Stomach smooth muscle (tissue), 2 donors: ENCODE results near the gene TEN1.
A peak's percentile ranks its signal among the peaks of the same experiment; 100 is the strongest.
"Not testable (repeated sequence)": the region's sequence is repeated elsewhere in the genome, so short reads cannot be mapped to it uniquely, and the experiment has no call there.

Experiments used
- H3K27ac ChIP-seq: one replicate; pipeline ENCODE4 v1.7.0; 2013; ENCODE audit warnings: mild to moderate bottlenecking, low read length, inconsistent platforms
- H3K27me3 ChIP-seq, 2 donors: one replicate each; pipeline ENCODE4 v1.7.0; 2013; ENCODE audit warnings: low read length in 2 of 2; ENCODE audit not compliant: insufficient read depth in 2 of 2, control insufficient read depth in 1 of 2
- H3K36me3 ChIP-seq, 2 donors: one replicate each; pipeline ENCODE4 v1.7.0; 2013; ENCODE audit warnings: low read length in 2 of 2; ENCODE audit not compliant: control insufficient read depth in 2 of 2, insufficient read depth in 2 of 2
- H3K4me1 ChIP-seq: one replicate; pipeline ENCODE4 v1.7.0; 2013; ENCODE audit warnings: low read length; ENCODE audit not compliant: control insufficient read depth, insufficient read depth
- H3K4me3 ChIP-seq, 2 donors: one replicate each; pipeline ENCODE4 v1.7.0; 2013; ENCODE audit warnings: low read length in 2 of 2
- H3K9ac ChIP-seq, 2 donors: one replicate each; pipeline ENCODE4 v1.7.0; 2013; ENCODE audit warnings: low read length in 2 of 2, mild to moderate bottlenecking in 1 of 2
- H3K9me3 ChIP-seq, 2 donors: one replicate each; pipeline ENCODE4 v1.7.0; 2013; ENCODE audit warnings: low read length in 2 of 2; ENCODE audit not compliant: control insufficient read depth in 2 of 2
- donor health status: healthy.
- donor health status: Pancreatic carcinoma.

TEN1 gene

DNA sequence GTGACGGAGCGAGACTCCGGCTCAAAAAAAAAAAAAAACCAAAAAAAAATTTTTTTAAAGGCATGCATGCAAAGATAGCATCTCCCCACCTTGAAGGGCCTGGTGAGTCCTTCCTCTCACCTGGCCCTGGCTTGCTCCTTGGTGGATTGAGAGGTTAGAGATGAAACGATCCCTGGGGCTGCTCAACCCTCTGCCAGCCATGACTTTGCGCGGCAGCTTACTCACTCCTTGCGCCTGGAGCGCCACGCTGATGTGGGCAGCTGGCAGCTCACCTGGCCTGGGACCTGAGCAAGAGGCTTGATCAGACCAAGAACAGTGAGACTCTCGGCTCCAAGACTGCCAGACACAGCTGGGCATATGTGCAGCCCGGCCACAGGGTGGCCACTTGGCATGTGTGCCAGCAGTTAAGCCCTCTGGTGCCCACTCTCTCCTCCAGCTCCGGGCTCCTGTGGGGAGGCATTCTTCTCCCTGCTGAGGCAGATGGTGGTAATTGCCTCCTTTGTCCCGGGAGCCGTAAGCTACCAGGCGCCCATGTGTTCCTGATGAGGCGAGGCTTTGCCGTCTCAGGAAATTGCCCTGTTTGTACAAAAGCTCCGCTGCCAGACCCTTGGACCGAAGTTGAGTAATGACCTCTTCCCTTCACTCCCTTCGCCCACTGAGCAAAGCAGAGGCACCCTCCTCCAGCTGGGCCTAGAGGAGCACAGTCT lies 53.2 kb downstream of the TEN1 start:
- no peaks in the 10 kb centered on the region for H3K9me3 ChIP-seq

DNA sequence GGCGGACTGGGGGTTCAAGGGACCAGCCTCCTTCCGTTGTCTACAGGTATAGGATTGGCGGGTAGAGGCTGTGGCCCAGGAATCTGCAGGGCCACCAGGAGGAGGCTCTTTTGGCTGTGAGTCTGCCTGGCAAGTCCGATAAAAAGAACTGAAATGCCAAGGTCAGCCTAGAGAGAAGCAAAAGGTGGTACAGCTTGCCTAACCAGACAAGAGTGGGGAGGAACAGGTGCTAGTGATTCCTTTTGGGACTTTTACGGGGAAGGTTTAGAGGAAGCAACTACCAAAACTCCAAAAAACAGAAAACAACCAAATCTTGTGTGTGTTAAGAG lies 53.7 kb downstream of the TEN1 start:
- no peak overlapping the region for H3K27ac ChIP-seq
- no peaks in the 10 kb centered on the region for H3K27me3 ChIP-seq
- no peak overlapping the region for H3K4me3 ChIP-seq
- H3K36me3 ChIP-seq = no peaks in the 10 kb centered on the region
- H3K4me1 ChIP-seq = peaks cover 31% of the 10 kb centered on the region
- no peak overlapping the region for H3K9ac ChIP-seq
- no peaks in the 10 kb centered on the region for H3K9me3 ChIP-seq

More for the DNA sequence above, 53.2 kb downstream of the TEN1 start:
- no peak overlapping the region for H3K9ac ChIP-seq
- H3K27me3 ChIP-seq = no peaks in the 10 kb centered on the region
- H3K4me1 ChIP-seq = peaks cover 27% of the 10 kb centered on the region
- no peaks in the 10 kb centered on the region for H3K36me3 ChIP-seq
- no peak overlapping the region for H3K4me3 ChIP-seq
- H3K27ac ChIP-seq = no peak overlapping the region

DNA sequence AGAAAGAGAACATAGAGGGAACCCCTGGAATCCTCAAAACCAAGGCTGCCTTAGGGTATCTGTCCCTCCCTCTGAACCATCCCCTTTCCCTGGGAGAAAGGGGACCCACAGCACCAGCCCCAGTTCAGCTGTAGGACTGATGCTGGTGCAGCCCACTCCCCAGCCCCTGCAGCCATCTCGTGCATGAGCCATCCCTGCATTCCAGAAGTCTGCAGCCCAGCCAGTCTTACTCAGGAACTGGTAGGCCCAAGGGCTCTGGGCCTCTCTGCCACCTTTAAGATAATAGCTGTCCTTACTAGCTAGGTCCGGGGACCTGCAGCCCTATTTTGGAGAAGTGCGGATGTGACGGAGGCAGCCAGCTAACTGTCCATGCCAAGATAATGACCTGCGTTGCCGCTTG lies 54.1 kb downstream of the TEN1 start:
- peaks cover 35% of the 10 kb centered on the region for H3K4me1 ChIP-seq
- H3K27ac ChIP-seq = peak overlapping the region; percentile 53
- H3K9ac ChIP-seq = no peak overlapping the region
- no peaks in the 10 kb centered on the region for H3K27me3 ChIP-seq
- H3K36me3 ChIP-seq = no peaks in the 10 kb centered on the region
- H3K4me3 ChIP-seq = no peak overlapping the region
- H3K9me3 ChIP-seq = no peaks in the 10 kb centered on the region

DNA sequence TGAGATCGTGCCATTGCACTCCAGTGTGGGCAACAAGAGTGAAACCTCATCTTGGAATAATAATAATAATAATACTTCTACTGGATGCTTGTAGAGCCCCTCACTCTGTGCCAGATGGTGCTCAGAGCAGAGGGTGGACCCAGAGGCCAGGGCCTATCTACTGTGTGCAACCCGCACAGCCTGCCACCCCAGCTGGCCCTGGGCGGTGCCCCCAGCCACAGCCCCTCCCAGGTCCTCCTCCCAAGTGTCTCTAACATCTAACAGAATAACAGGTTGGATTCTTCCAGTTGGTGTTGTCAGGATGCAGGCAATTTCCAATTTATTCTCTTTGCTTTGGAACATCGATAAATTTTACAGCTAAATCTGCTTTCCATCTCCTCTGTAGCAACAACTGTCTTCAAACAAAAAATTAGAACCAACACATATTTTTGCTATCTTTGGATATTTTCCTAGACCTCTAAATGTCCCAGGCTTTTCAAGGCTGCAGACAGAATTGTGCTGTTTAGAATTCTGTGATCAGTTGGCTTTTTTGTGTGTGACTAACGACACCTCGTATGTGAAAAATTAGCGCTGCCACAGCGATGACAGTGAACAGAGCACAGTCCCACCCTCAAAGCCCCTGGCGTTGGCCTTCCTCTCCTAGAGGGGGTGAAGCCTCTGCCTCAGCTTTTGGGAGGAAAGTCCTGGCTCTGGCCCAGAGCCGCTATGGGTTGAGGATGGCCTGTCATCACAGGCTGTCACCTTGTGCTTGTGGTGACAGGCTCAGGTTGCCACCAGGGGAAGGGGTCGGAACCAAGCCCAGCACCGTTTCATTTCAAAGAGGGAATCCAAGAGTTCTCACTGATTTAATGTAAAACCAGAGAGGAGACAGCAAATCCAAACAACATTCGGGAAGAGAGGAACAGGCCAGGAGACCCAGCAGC lies 55.6 kb downstream of the TEN1 start:
- Histone ChIP-seq H3K4me1 (peaks cover 45% of the 10 kb centered on the region), H3K9me3 (no peaks in the 10 kb centered on the region), H3K4me3 (no peak overlapping the region), H3K36me3 (peaks cover 0 to 5% of the 10 kb centered on the region in 2 donors), H3K27ac (peak overlapping the region; percentile 69), H3K27me3 (no peaks in the 10 kb centered on the region), H3K9ac (peak overlapping the region in 1 of 2 donors; percentile 49)

DNA sequence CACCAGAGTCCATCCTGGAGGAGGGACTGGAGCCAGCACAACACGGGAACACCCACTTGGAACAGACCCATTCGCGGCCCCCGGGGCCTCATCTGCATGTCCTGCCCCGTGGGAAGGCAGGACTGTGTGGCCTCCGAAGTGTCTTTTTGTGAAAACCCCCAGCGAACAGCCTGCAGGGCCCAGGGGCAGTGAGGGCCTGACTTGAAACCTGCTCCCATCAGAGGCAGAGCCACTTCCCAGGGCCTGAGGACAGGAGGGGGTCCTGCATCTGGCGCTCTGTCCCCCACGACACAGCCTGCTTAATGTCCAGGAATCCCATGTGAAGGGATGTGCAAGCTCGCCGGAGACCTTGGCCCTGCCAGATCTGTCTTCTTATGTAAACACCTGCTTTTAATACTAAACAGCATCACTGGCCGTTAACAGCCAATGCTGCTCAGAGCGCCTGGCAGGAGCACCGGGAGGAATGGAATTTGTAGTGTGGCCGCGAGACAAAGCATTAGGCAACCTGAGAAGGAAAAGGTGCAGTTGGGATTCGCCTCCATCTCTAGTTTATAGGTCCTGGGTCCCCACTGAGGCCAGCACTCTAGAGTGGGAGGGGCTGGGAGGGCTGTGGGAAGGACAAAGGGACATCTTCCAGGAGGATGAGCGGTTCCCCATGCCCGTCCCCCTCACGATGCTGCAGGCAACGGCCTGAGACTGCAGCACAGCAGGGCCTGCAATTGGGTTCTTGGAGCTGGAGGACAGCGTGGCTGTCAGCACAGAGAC lies 57.6 kb downstream of the TEN1 start:
- Histone ChIP-seq H3K27ac (peak overlapping the region; percentile 80), H3K4me1 (peaks cover 45% of the 10 kb centered on the region), H3K9me3 (no peaks in the 10 kb centered on the region), H3K27me3 (no peaks in the 10 kb centered on the region), H3K36me3 (peaks cover 12 to 25% of the 10 kb centered on the region in 2 donors), H3K9ac (peak overlapping the region in 1 of 2 donors; percentile 55), H3K4me3 (peak overlapping the region in 1 of 2 donors; percentile 15)

DNA sequence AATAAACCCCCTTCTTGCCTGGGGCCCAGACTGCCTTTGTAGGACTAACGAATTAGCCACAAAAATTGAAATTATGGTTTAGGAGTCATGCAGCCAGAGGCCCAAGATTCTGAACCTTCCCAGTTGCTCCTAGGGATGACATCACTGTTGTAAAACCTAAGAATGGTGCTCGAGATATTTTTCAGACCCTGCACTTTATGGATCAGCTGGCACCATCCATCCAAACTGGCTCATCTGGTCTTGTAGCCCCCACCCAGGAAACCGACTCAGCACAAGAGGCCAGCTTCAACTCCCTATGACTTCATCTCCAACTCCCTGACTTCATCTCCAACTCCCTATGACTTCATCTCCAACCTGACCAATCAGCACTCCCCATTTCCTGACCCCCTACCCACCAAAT lies 59.0 kb downstream of the TEN1 start:
- H3K4me3 ChIP-seq = no peak overlapping the region
- no peaks in the 10 kb centered on the region for H3K27me3 ChIP-seq
- peaks cover 45% of the 10 kb centered on the region for H3K4me1 ChIP-seq
- peaks cover 19 to 30% of the 10 kb centered on the region in 2 donors for H3K36me3 ChIP-seq
- H3K27ac ChIP-seq = peak overlapping the region; percentile 80
- H3K9ac ChIP-seq = peak overlapping the region in 1 of 2 donors; percentile 64
- H3K9me3 ChIP-seq = no peaks in the 10 kb centered on the region

DNA sequence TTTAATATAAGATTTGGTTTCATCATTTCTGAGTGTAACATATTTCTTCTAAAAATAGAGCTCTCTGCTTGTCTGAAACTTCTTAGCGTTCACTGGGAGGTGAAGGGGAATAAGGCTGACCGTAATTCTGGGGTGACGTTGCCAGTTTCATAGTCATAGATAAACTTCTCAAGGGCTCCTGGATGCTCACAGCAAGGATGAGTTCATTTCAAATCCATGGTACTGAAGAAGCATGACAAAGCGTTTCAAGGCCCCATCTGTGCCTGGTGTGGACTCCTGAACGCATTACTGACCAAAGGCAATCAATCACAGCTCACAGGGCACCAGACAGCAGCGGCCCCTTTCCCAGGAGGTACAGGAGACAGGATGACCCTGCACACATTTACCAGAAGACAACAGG lies 60.1 kb downstream of the TEN1 start:
- Histone ChIP-seq H3K36me3 (peaks cover 30 to 40% of the 10 kb centered on the region in 2 donors), H3K4me3 (no peak overlapping the region), H3K9ac (peak overlapping the region in 1 of 2 donors; percentile 64), H3K9me3 (no peaks in the 10 kb centered on the region), H3K27ac (peak overlapping the region; percentile 80), H3K4me1 (peaks cover 39% of the 10 kb centered on the region), H3K27me3 (no peaks in the 10 kb centered on the region)

DNA sequence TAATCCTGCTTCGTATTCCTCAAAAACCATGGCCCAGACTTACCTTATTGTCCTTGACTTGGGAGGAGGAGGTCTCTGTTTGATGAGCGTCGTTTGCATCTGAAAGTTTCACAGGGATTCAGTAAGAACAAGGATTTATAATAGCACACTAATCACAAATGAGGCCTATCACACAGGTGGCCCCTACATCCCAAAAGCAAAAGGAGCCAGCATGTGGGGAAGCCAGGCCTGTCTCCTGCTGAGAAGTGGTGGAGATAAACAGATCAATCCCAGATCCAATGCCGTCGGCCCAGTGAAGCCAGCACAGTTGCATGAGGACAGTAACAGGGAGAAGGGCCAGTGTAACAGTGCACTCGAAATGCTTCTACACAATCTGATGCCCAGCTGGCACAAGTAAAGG lies 61.3 kb downstream of the TEN1 start:
- H3K27me3 ChIP-seq = no peaks in the 10 kb centered on the region
- H3K4me3 ChIP-seq = no peak overlapping the region
- peaks cover 30% of the 10 kb centered on the region for H3K4me1 ChIP-seq
- no peaks in the 10 kb centered on the region for H3K9me3 ChIP-seq
- peak overlapping the region; percentile 80 for H3K27ac ChIP-seq
- peaks cover 43 to 51% of the 10 kb centered on the region in 2 donors for H3K36me3 ChIP-seq
- no peak overlapping the region for H3K9ac ChIP-seq

DNA sequence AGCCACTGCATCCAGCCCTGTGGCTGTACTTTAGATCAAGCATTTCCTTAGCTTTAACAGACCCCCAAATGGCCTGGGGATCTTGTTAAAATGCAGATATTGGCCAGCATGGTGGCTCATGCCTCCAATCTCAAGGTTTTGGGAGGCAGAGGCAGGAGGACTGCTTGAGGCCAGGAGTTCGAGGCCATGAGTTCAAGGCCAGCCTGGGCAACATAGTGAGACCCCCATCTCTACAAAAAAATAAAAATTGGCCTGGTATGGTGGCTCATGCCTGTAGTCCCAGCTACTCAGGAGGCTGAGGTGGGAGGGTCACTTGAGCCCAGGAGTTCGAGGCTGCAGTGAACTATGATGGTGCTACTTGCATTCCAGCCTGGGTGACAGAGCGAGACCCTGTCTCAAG lies 63.8 kb downstream of the TEN1 start:
- not testable (repeated sequence) for H3K4me3 ChIP-seq, H3K27me3 ChIP-seq, H3K9ac ChIP-seq, H3K9me3 ChIP-seq, H3K27ac ChIP-seq
- Histone ChIP-seq H3K4me1 (peaks cover 13% of the 10 kb centered on the region), H3K36me3 (peaks cover 61 to 69% of the 10 kb centered on the region in 2 donors)

DNA sequence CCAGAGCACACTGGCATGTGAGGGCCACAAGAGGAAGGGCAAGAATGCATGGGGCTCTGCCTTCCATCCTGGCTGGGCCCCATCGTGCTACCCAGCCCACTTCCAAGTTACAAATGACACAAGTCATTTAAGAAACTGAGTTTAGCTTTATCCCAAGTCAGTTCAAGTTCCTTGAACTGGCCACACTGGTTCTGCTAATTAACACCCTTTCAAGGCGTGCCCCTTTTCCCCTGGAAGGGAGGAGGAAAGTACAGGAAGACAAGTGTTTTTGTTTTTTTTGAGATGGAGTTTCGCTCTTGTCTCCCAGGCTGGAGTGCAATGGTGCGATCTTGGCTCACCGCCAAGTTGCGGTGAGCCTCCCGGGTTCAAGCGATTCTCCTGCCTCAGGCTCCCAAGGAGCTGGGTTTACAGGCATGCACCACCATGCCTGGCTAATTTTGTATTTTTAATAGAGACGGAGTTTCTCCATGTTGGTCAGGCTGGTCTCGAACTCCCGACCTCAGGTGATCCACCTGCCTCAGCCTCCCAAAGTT lies 65.5 kb downstream of the TEN1 start:
- H3K4me1 ChIP-seq, H3K27ac ChIP-seq, H3K9ac ChIP-seq, H3K4me3 ChIP-seq, H3K27me3 ChIP-seq, H3K9me3 ChIP-seq: not testable (repeated sequence)
- H3K36me3 ChIP-seq = peaks cover 76 to 79% of the 10 kb centered on the region in 2 donors
